Adrenal gland (tissue), 5 donors: Measurements from ENCODE around the gene NEU3.

Experiments
- POLR2A ChIP-seq, 2 donors: fragments of 450-650 bp; IDR thresholded peaks; one replicate each; pipeline ENCODE4 v1.6.1; 2017; ENCODE audit warnings: antibody characterized with exemption in 2 of 2, mild to moderate bottlenecking in 2 of 2, moderate library complexity in 1 of 2
- TF ChIP-seq, protein P1 (sequence below), 6 experiments: fragments of 450-650 bp in 4 of 6; fragments of 200-600 bp in 2 of 6; sonication (generic) in 1 of 6; IDR thresholded peaks; 1 replicate in 5 of 6; 2 replicates in 1 of 6; pipeline versions ENCODE4 v1.5.1 to v1.8.0; 2016 to 2021; ENCODE audit warnings: antibody characterized with exemption in 6 of 6, mild to moderate bottlenecking in 2 of 6, moderate library complexity in 1 of 6
- donor health status: DM: no; HTN: no; CAD: no.

- TF ChIP-seq, protein P1, sequence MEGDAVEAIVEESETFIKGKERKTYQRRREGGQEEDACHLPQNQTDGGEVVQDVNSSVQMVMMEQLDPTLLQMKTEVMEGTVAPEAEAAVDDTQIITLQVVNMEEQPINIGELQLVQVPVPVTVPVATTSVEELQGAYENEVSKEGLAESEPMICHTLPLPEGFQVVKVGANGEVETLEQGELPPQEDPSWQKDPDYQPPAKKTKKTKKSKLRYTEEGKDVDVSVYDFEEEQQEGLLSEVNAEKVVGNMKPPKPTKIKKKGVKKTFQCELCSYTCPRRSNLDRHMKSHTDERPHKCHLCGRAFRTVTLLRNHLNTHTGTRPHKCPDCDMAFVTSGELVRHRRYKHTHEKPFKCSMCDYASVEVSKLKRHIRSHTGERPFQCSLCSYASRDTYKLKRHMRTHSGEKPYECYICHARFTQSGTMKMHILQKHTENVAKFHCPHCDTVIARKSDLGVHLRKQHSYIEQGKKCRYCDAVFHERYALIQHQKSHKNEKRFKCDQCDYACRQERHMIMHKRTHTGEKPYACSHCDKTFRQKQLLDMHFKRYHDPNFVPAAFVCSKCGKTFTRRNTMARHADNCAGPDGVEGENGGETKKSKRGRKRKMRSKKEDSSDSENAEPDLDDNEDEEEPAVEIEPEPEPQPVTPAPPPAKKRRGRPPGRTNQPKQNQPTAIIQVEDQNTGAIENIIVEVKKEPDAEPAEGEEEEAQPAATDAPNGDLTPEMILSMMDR (IDR thresholded peaks at IDR 0.05): no peak
- peak; percentile 44 to 87 for TF ChIP-seq POLR2A (IDR thresholded peaks at IDR 0.05)
Observed at GRCh38 chr11:74948898-74949752, 39.6 kb upstream of the NEU3 start, which contains the start of the genes SPCS2 and XRRA1.
